ENCODE data around the gene GALNT13.

DNA sequence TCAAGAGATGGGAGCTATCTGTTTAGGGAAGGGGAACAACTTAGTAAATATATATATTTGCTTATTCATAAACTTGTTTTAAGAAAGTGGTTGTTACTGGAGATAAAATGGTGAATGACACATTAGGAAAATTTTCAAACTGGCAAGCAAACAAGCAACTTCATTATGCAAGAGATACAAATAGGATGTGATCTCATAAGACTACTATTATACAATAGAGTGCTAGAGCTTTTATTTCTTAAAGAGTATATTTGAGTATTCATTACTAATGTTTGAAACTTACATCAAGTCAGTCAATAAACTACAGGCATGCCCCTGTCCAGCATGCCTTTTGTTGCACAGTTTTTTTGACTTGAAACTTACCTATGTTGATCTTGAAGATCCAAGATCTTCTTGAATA, 471.6 kb downstream of the GALNT13 start:
- TF ChIP-seq, protein P1, sequence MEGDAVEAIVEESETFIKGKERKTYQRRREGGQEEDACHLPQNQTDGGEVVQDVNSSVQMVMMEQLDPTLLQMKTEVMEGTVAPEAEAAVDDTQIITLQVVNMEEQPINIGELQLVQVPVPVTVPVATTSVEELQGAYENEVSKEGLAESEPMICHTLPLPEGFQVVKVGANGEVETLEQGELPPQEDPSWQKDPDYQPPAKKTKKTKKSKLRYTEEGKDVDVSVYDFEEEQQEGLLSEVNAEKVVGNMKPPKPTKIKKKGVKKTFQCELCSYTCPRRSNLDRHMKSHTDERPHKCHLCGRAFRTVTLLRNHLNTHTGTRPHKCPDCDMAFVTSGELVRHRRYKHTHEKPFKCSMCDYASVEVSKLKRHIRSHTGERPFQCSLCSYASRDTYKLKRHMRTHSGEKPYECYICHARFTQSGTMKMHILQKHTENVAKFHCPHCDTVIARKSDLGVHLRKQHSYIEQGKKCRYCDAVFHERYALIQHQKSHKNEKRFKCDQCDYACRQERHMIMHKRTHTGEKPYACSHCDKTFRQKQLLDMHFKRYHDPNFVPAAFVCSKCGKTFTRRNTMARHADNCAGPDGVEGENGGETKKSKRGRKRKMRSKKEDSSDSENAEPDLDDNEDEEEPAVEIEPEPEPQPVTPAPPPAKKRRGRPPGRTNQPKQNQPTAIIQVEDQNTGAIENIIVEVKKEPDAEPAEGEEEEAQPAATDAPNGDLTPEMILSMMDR (IDR thresholded peaks at IDR 0.05), result no peak
- no peak for TF ChIP-seq POLR2A (IDR thresholded peaks at IDR 0.05)
